OCI-LY3 (cell line): Measurements from ENCODE around the gene CLTC.

Experiments used
- H2AFZ ChIP-seq: fragments of 200-600, 300-600 bp; shearing (Covaris generic); 2 replicates; pipeline ENCODE4 v1.6.0; 2014; ENCODE audit warnings: antibody characterized with exemption, low read depth, low read length
- H3K27ac ChIP-seq: fragments of 200-600, 300-600 bp; sonication (generic); 2 replicates; pipeline ENCODE4 v1.5.1; 2014; ENCODE audit warnings: mild to moderate bottlenecking, low read length, moderate library complexity, mixed read lengths
- H3K27me3 ChIP-seq: fragments of 200-600, 300-600 bp; sonication (generic); 2 replicates; pipeline ENCODE4 v1.6.1; 2014; ENCODE audit warnings: low read depth, low read length, mixed read lengths
- H3K36me3 ChIP-seq: fragments of 200-600, 300-600 bp; sonication (generic); replicated peaks from 2 replicates; pipeline ENCODE3; 2014; ENCODE audit warnings: low read depth, low read length, mixed read lengths
- H3K4me1 ChIP-seq: fragments of 300-600, 200-600 bp; sonication (generic); 2 replicates; pipeline ENCODE4 v1.6.1; 2014; ENCODE audit warnings: low read length, mixed read lengths
- H3K4me2 ChIP-seq: fragments of 200-600, 300-600 bp; sonication (generic); 2 replicates; pipeline ENCODE4 v1.6.1; 2014; ENCODE audit warnings: low read length, mixed read lengths
- H3K4me3 ChIP-seq: fragments of 300-600, 200-600 bp; sonication (generic); 2 replicates; pipeline ENCODE4 v1.5.1; 2014; ENCODE audit warnings: antibody characterized with exemption, mild to moderate bottlenecking, low read length, moderate library complexity
- H3K79me2 ChIP-seq: fragments of 300-600, 200-600 bp; shearing (Covaris generic); 2 replicates; pipeline ENCODE4 v1.6.1; 2014; ENCODE audit warnings: mild to moderate bottlenecking, low read length, mixed read lengths
- H3K9ac ChIP-seq: fragments of 300-600, 200-600 bp; shearing (Covaris generic); 2 replicates; pipeline ENCODE4 v1.6.0; 2014; ENCODE audit warnings: mild to moderate bottlenecking, low read length, moderate library complexity
- H3K9me3 ChIP-seq: fragments of 200-600, 300-600 bp; shearing (Covaris generic); 2 replicates; pipeline ENCODE4 v1.6.1; 2014; ENCODE audit warnings: low read length, mixed read lengths; ENCODE audit not compliant: insufficient read depth
- H4K20me1 ChIP-seq: fragments of 200-600, 300-600 bp; sonication (generic); 2 replicates; pipeline ENCODE4 v1.6.1; 2016; ENCODE audit warnings: low read length, mixed read lengths; ENCODE audit not compliant: insufficient read depth
- CTCF ChIP-seq: fragments of 200-600, 300-600 bp; sonication (generic); IDR thresholded peaks from 2 replicates; pipeline ENCODE4 v1.5.1; 2014; ENCODE audit warnings: antibody characterized with exemption, low read length, low read depth
- EZH2phosphoT487 ChIP-seq: fragments of 200-600 bp; shearing (Covaris generic); IDR thresholded peaks from 2 replicates; pipeline ENCODE4 v1.6.1; 2018; ENCODE audit warnings: antibody characterized with exemption, mixed run types, low read depth

CLTC gene

GRCh38 chr17:59733697-59734096, 114.0 kb downstream of the CLTC start:
- H3K9ac ChIP-seq: no peak overlapping the region
- no peaks in the 10 kb centered on the region for H3K4me1 ChIP-seq
- H2AFZ ChIP-seq: no peak overlapping the region
- H3K4me3 ChIP-seq: no peak overlapping the region
- H3K79me2 ChIP-seq: peaks cover 6% of the 10 kb centered on the region; the same call in 1 of the 2 replicates
- H3K27ac ChIP-seq: no peak overlapping the region
- no peaks in the 10 kb centered on the region for H3K9me3 ChIP-seq
- no peak overlapping the region for H3K4me2 ChIP-seq
- TF ChIP-seq CTCF: no peak
- no peak for TF ChIP-seq EZH2phosphoT487
- H3K27me3 ChIP-seq: no peaks in the 10 kb centered on the region
- H4K20me1 ChIP-seq: no peaks in the 10 kb centered on the region
- H3K36me3 ChIP-seq: peaks cover 3% of the 10 kb centered on the region

GRCh38 chr17:59734226-59734625, 114.5 kb downstream of the CLTC start:
- no peak overlapping the region for H3K4me2 ChIP-seq
- no peak overlapping the region for H3K4me3 ChIP-seq
- no peak overlapping the region for H3K27ac ChIP-seq
- peaks cover 5% of the 10 kb centered on the region for H3K36me3 ChIP-seq
- H3K9ac ChIP-seq: no peak overlapping the region
- no peaks in the 10 kb centered on the region for H3K9me3 ChIP-seq
- no peak for TF ChIP-seq CTCF
- TF ChIP-seq EZH2phosphoT487: no peak
- H4K20me1 ChIP-seq: no peaks in the 10 kb centered on the region
- peaks cover 4% of the 10 kb centered on the region; the same call in 1 of the 2 replicates for H3K79me2 ChIP-seq
- H2AFZ ChIP-seq: no peak overlapping the region
- H3K27me3 ChIP-seq: no peaks in the 10 kb centered on the region
- no peaks in the 10 kb centered on the region for H3K4me1 ChIP-seq

- Histone ChIP-seq H4K20me1 (no peaks in the 10 kb centered on the region), H3K9me3 (no peaks in the 10 kb centered on the region), H3K36me3 (peaks cover 5% of the 10 kb centered on the region), H2AFZ (no peak overlapping the region), H3K4me2 (no peak overlapping the region), H3K27ac (no peak overlapping the region), H3K4me3 (no peak overlapping the region), H3K4me1 (no peaks in the 10 kb centered on the region), H3K9ac (no peak overlapping the region), H3K79me2 (no peaks in the 10 kb centered on the region), H3K27me3 (no peaks in the 10 kb centered on the region)
- no peak for TF ChIP-seq EZH2phosphoT487
- no peak for TF ChIP-seq CTCF
These were observed 117.6 kb downstream of the CLTC start for GRCh38 chr17:59737324-59737723.

GRCh38 chr17:59743842-59744241, 124.1 kb downstream of the CLTC start:
- Histone ChIP-seq H3K9me3 (no peaks in the 10 kb centered on the region), H2AFZ (no peak overlapping the region), H3K4me1 (no peaks in the 10 kb centered on the region), H3K27me3 (no peaks in the 10 kb centered on the region), H3K9ac (no peak overlapping the region), H3K27ac (no peak overlapping the region), H3K4me3 (no peak overlapping the region), H3K36me3 (peaks cover 3% of the 10 kb centered on the region), H3K79me2 (no peaks in the 10 kb centered on the region), H3K4me2 (no peak overlapping the region), H4K20me1 (no peaks in the 10 kb centered on the region)
- TF ChIP-seq CTCF: no peak
- TF ChIP-seq EZH2phosphoT487: no peak
